ENCODE data around the gene JARID2.

- TF ChIP-seq MAX (IDR thresholded peaks at IDR 0.05) (no peak), POLR2A (IDR thresholded peaks at IDR 0.05; ENCODE audit: borderline replicate concordance, extremely low read depth, insufficient read depth, insufficient read length) (no peak), EZH2 (IDR thresholded peaks at IDR 0.05) (no peak), SRF (IDR thresholded peaks at IDR 0.05; ENCODE audit: low read depth) (no peak), CTCF (IDR thresholded peaks at IDR 0.05 in 2 of 3, conservative IDR thresholded peaks at IDR 0.05 in 1 of 3; ENCODE audit: borderline replicate concordance in 1 of 3, insufficient read depth in 1 of 3, low read depth in 2 of 3, low read length in 2 of 3) (no peak), TCF7L2 (IDR thresholded peaks at IDR 0.05; ENCODE audit: borderline replicate concordance, extremely low read depth, insufficient read depth, insufficient read length) (no peak), RAD21 (IDR thresholded peaks at IDR 0.05; ENCODE audit: low read depth) (no peak), POLR2AphosphoS5 (IDR thresholded peaks at IDR 0.05; ENCODE audit: low read depth, low read length) (no peak), ZNF274 (IDR thresholded peaks at IDR 0.05; ENCODE audit: low read depth, low read length) (no peak), ELF1 (IDR thresholded peaks at IDR 0.05; ENCODE audit: borderline replicate concordance, low read depth) (no peak), JUND (IDR thresholded peaks at IDR 0.05) (no peak)
Observed at GRCh38 chr6:15507746-15508145, 261.9 kb downstream of the JARID2 start.
